HG02885 (cell line): ENCODE results near the gene EFNB2.

Experiments
- ATAC-seq: cut with Tn5 transposase; IDR thresholded peaks from one replicate; pipeline ENCODE4 v1.9.1; 2021; ENCODE audit warnings: mild to moderate bottlenecking; ENCODE audit not compliant: unreplicated experiment, poor library complexity

EFNB2 gene

GRCh38 chr13:106551751-106552150 lies 16.3 kb upstream of the EFNB2 start:
- no peak for ATAC-seq

GRCh38 chr13:106551350-106551749 lies 15.9 kb upstream of the EFNB2 start:
- no peak for ATAC-seq

GRCh38 chr13:106550570-106551135 lies 15.2 kb upstream of the EFNB2 start:
- ATAC-seq: no peak

- no peak for ATAC-seq
These were observed 12.7 kb upstream of the EFNB2 start for GRCh38 chr13:106548064-106548696.

- no peak for ATAC-seq
These were observed 6.4 kb upstream of the EFNB2 start for GRCh38 chr13:106541826-106542225.

- ATAC-seq: no peak
These were observed 5.2 kb upstream of the EFNB2 start for GRCh38 chr13:106540613-106541012.

- no peak for ATAC-seq
These were observed 2.1 kb upstream of the EFNB2 start for GRCh38 chr13:106537521-106537920.

GRCh38 chr13:106536244-106537034 lies 977 bp upstream of the EFNB2 start:
- peak; percentile 36 for ATAC-seq

- peak; percentile 32 for ATAC-seq
These were observed 567 bp downstream of the EFNB2 start for GRCh38 chr13:106534639-106535551.

GRCh38 chr13:106533943-106534638 lies 1.4 kb downstream of the EFNB2 start:
- no peak for ATAC-seq

GRCh38 chr13:106533101-106533942 lies 2.1 kb downstream of the EFNB2 start:
- no peak for ATAC-seq

GRCh38 chr13:106532111-106532929 lies 3.1 kb downstream of the EFNB2 start:
- no peak for ATAC-seq

- ATAC-seq: no peak
These were observed 4.4 kb downstream of the EFNB2 start for GRCh38 chr13:106530980-106531481.

- no peak for ATAC-seq
These were observed 5.2 kb downstream of the EFNB2 start for GRCh38 chr13:106530171-106530851.

- no peak for ATAC-seq
These were observed 5.9 kb downstream of the EFNB2 start for GRCh38 chr13:106529415-106530170.

- no peak for ATAC-seq
These were observed 6.6 kb downstream of the EFNB2 start for GRCh38 chr13:106528718-106529414.
